K562 (cell line): Measurements from ENCODE around the gene ZZZ3. TPM values are rescaled to one million over a fixed set of nuclear protein-coding genes. Genes with fewer than 3 reads are reported as not detected.

Experiments
- ATAC-seq: fragments of 200-7000 bp; cut with Tn5 transposase; 3 replicates; pipeline ENCODE4 v1.9.1; 2020; ENCODE audit warnings: moderate library complexity
- BruUV-seq: library from RNA; stranded (reverse); fragments of 400-500 nt; replicated peaks from 2 replicates; lab custom pipeline; 2021; lab: Mats Ljungman, UMichigan
- CTCF ChIA-PET: fragments of 300-600 bp; formaldehyde crosslinking; extraction: SDS; loops from one replicate; lab custom pipeline; 2021; ENCODE audit warnings: low intra/inter-chr PET ratio; lab: Yijun Ruan, JAX
- POLR2A ChIA-PET: fragments of 300-600, 350-650 bp; sonication (Branson Sonifier 250); formaldehyde crosslinking; extraction: SDS; loops from one replicate; lab custom pipeline; 2021; ENCODE audit warnings: antibody characterized with exemption, inconsistent platforms; lab: Yijun Ruan, JAX
- DNase-seq, 4 experiments: peaks; one replicate each; pipeline versions ENCODE4 v3.0.0 to v3.0.0-alpha.2; 2011 to 2018; ENCODE audit warnings: low spot score in 3 of 4, mixed read lengths in 3 of 4; ENCODE audit errors: extremely low read depth in 1 of 4
- FAIRE-seq: peaks from 2 replicates; lab custom pipeline; 2011; peaks lifted over from hg19 to GRCh38; lab: Jason Lieb, UNC
- H2AFZ ChIP-seq: 2 replicates; pipeline ENCODE4 v1.6.0; 2011; ENCODE audit warnings: low read depth, low read length, control low read depth, inconsistent platforms
- H3K27ac ChIP-seq: fragments of 200-600 bp; 3 replicates; pipeline ENCODE4 v1.8.0; 2011; ENCODE audit warnings: low read depth, mild to moderate bottlenecking, control low read depth, inconsistent platforms, low read length, moderate library complexity, mixed read lengths; ENCODE audit errors: extremely low read depth
- H3K27me3 ChIP-seq, 2 experiments: fragments of 300-600 bp in 1 of 2; 2 replicates in 1 of 2; 3 replicates in 1 of 2; pipeline versions ENCODE4 v1.6.0 to v1.8.0; 2011; ENCODE audit warnings: inconsistent platforms in 2 of 2, low read length in 2 of 2, mild to moderate bottlenecking in 1 of 2, mixed read lengths in 1 of 2, moderate library complexity in 1 of 2; ENCODE audit not compliant: control insufficient read depth in 2 of 2, insufficient read depth in 2 of 2
- H3K36me3 ChIP-seq: fragments of 300-600 bp; 3 replicates; pipeline ENCODE4 v1.8.0; 2011; ENCODE audit warnings: mild to moderate bottlenecking, low read length, inconsistent platforms; ENCODE audit not compliant: control insufficient read depth, insufficient read depth
- H3K4me1 ChIP-seq, 2 experiments: fragments of 200-600 bp in 1 of 2; replicated peaks in 1 of 2; 2 replicates in 1 of 2; 3 replicates in 1 of 2; pipeline versions ENCODE4 v1.5.1 to v1.8.0; 2011; ENCODE audit warnings: inconsistent platforms in 2 of 2, low read length in 2 of 2, mild to moderate bottlenecking in 1 of 2, mixed read lengths in 1 of 2, moderate library complexity in 1 of 2; ENCODE audit not compliant: control insufficient read depth in 2 of 2, insufficient read depth in 2 of 2
- H3K4me2 ChIP-seq: 2 replicates; pipeline ENCODE4 v1.6.1; 2011; ENCODE audit warnings: low read length, control low read depth, inconsistent platforms, mixed read lengths; ENCODE audit not compliant: insufficient read depth
- H3K4me3 ChIP-seq: fragments of 200-600 bp; sonication (generic), shearing (Covaris generic); 2 replicates; pipeline ENCODE4 v1.5.1; 2016; ENCODE audit warnings: control low read depth, inconsistent platforms
- H3K79me2 ChIP-seq: fragments of 200-600 bp; 3 replicates; pipeline ENCODE4 v1.8.0; 2011; ENCODE audit warnings: low read length, inconsistent platforms; ENCODE audit not compliant: control insufficient read depth, insufficient read depth
- H3K9ac ChIP-seq, 2 experiments: 2 replicates each; pipeline versions ENCODE4 v1.6.0 to v1.6.1; 2011; ENCODE audit warnings: low read depth in 2 of 2, low read length in 2 of 2, control low read depth in 1 of 2, inconsistent platforms in 1 of 2, mild to moderate bottlenecking in 1 of 2, mixed read lengths in 1 of 2; ENCODE audit not compliant: insufficient read depth in 1 of 2
- H3K9me1 ChIP-seq: one replicate; pipeline ENCODE4 v1.6.0; 2011; ENCODE audit warnings: inconsistent platforms, mild to moderate bottlenecking, low read length, moderate library complexity; ENCODE audit not compliant: control insufficient read depth, insufficient read depth
- H3K9me3 ChIP-seq: replicated peaks from 2 replicates; pipeline ENCODE4 v1.5.1; 2011; ENCODE audit warnings: low read depth, low read length, inconsistent platforms; ENCODE audit not compliant: control insufficient read depth, insufficient read depth
- H4K20me1 ChIP-seq: replicated peaks from 2 replicates; pipeline ENCODE4 v1.6.1; 2011; ENCODE audit warnings: low read length, inconsistent platforms, mixed read lengths; ENCODE audit not compliant: control insufficient read depth, insufficient read depth
- CEBPG ChIP-seq, 3 experiments: fragments of 200-800 bp in 1 of 3; sonication (Bioruptor generic) in 1 of 3; sonication (generic) in 1 of 3; formaldehyde crosslinking in 1 of 3; IDR thresholded peaks in 2 of 3; conservative IDR thresholded peaks in 1 of 3; 2 replicates each; pipeline versions ENCODE4 v1.6.1 to v1.8.0; 2016 to 2022; ENCODE audit warnings: missing compliant biosample characterization in 2 of 3, missing genetic modification characterization in 2 of 3, mild to moderate bottlenecking in 1 of 3, missing genetic modification reagents in 1 of 3
- TRIM24 ChIP-seq, 2 experiments: fragments of 450-650 bp; IDR thresholded peaks; 2 replicates each; pipeline ENCODE4 v1.6.1; 2016
- ZNF584 ChIP-seq: fragments of 200-800 bp; sonication (Bioruptor generic); IDR thresholded peaks from 2 replicates; pipeline ENCODE4 v1.6.1; 2016; ENCODE audit warnings: low read depth, mild to moderate bottlenecking, missing genetic modification characterization, missing compliant biosample characterization
- WGBS: fragments of 100-300 bp; shearing (Covaris generic); methylation state at CpG from one replicate; pipeline ENCODE4 v1.1.6; 2016; ENCODE audit warnings: low coverage, mixed read lengths; ENCODE audit not compliant: insufficient coverage; ENCODE audit errors: missing lambda C conversion rate; 5-methylcytosine and 5-hydroxymethylcytosine counted together
- in situ Hi-C: fragments of 300-500 bp; cut with MboI; formaldehyde crosslinking; loops from 4 replicates; pipeline ENCODE4 v1.15.0; 2018; ENCODE audit warnings: inconsistent platforms, mixed read lengths
- intact Hi-C: fragments of 100-400 bp; cut with micrococcal nuclease; formaldehyde crosslinking; loops from 2 replicates; pipeline ENCODE4 v1.14.2; 2022
- polyA plus RNA-seq, 8 experiments: library from polyadenylated mRNA; depleted of rRNA in 4 of 8; stranded (reverse) in 5 of 8; unstranded in 3 of 8; fragments of >200 nt; fragmentation: Nextera tagmentation in 2 of 8; fragmentation: Illumina TruSeq in 1 of 8; extraction: Ambion mirVana in 2 of 8; extraction: Trizol in 1 of 8; gene quantifications; 2 replicates each; pipeline versions ENCODE4 v1.2.1 to v1.2.3, GENCODE V29; 2011 to 2014; ENCODE audit warnings: inconsistent platforms in 1 of 8, missing spikeins in 1 of 8
- total RNA-seq, 7 experiments: library from RNA; depleted of rRNA in 6 of 7; stranded (reverse); fragments of >200 nt in 6 of 7; fragmentation: Illumina TruSeq in 2 of 7; extraction: Trizol in 2 of 7; gene quantifications; 2 replicates each; pipeline versions ENCODE4 v1.2.1 to v1.2.3, GENCODE V29; 2011 to 2021; ENCODE audit warnings: low replicate concordance in 1 of 7
- TF ChIP-seq, protein P1 (sequence below): fragments of 250-450 bp; sonication (Bioruptor Pico); IDR thresholded peaks from 2 replicates; pipeline ENCODE4 v1.8.0; 2022; ENCODE audit warnings: inconsistent platforms, mild to moderate bottlenecking, moderate library complexity, borderline replicate concordance
- TF ChIP-seq, protein P2 (sequence below), 2 experiments: fragments of 450-650 bp in 1 of 2; sonication (generic) in 1 of 2; formaldehyde crosslinking in 1 of 2; IDR thresholded peaks in 1 of 2; conservative IDR thresholded peaks in 1 of 2; 2 replicates each; pipeline versions ENCODE4 v1.6.1 to v1.8.1; 2016 to 2023; ENCODE audit warnings: mild to moderate bottlenecking in 2 of 2, moderate library complexity in 2 of 2, inconsistent platforms in 1 of 2, missing genetic modification reagents in 1 of 2

The ZZZ3 gene
- total and polyA plus RNA-seq, 9 of the 15 experiments (the other 6 are each of a cell fraction or from before 2014, with no cell fraction given) = 13.9 to 64.0 (median 36.7) TPM

DNA sequence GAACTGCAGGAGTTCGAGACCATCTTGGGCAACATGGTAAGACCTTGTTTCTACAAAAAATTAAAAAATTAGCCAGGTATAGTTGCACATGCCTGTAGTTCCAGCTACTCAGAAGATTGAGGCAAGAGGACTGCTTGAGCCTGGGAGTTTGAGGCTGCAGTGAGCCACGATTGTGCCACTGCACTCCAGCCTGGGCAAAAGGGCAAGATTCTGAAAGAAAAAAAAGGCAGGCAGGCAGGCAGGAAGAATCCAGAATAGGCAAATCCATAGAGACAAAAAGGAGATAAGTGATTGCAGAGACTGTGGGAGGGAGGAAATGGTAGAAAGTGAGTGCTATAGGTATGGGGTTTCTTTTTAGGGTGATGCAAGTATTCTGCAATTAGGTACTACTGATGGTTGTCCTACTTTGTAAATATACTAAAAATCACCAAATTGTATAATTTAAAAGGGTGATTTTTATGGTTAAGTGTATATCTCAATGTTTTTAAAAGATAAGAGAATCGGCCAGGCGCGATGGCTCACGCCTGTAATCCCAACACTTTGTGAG, 29.4 kb downstream of the ZZZ3 start:
- H3K27ac ChIP-seq = no peak overlapping the region
- POLR2A ChIA-PET = no interaction called here
- TF ChIP-seq TRIM24 (IDR thresholded peaks at IDR 0.05) (peak in 1 of 2 experiments; percentile 71; a peak in 2 of 4 replicates), CEBPG (CRISPR knock-in tag; IDR thresholded peaks at IDR 0.05) (peak; percentile 59; the same call in 1 of the 2 replicates), CEBPG (tag; conservative IDR thresholded peaks at IDR 0.05 in 1 of 2, IDR thresholded peaks at IDR 0.05 in 1 of 2) (peak in 1 of 2 experiments; percentile 74; a peak in 2 of 4 replicates), ZNF584 (CRISPR knock-in tag) (no peak)
- TF ChIP-seq, protein P1, sequence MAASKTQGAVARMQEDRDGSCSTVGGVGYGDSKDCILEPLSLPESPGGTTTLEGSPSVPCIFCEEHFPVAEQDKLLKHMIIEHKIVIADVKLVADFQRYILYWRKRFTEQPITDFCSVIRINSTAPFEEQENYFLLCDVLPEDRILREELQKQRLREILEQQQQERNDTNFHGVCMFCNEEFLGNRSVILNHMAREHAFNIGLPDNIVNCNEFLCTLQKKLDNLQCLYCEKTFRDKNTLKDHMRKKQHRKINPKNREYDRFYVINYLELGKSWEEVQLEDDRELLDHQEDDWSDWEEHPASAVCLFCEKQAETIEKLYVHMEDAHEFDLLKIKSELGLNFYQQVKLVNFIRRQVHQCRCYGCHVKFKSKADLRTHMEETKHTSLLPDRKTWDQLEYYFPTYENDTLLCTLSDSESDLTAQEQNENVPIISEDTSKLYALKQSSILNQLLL = no peak
- TF ChIP-seq, protein P2, sequence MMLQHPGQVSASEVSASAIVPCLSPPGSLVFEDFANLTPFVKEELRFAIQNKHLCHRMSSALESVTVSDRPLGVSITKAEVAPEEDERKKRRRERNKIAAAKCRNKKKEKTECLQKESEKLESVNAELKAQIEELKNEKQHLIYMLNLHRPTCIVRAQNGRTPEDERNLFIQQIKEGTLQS (IDR thresholded peaks at IDR 0.05) = peak; percentile 27; the same call in 1 of the 2 replicates
- TF ChIP-seq, protein P2 (CRISPR knock-in tag; conservative IDR thresholded peaks at IDR 0.05) = no peak
- TF ChIP-seq, all 486 proteins: peak for 3
- no peaks in the 10 kb centered on the region for H3K9me1 ChIP-seq
- in situ Hi-C loops (no loop called here), intact Hi-C loops (no loop called here)
- no peak overlapping the region for H3K9ac ChIP-seq
- 85% methylated on average over 6 of the region's 6 CpGs for WGBS
- no peaks in the 10 kb centered on the region for H4K20me1 ChIP-seq
- peak; percentile 67 for ATAC-seq
- no peaks in the 10 kb centered on the region for H3K4me1 ChIP-seq
- H3K9me3 ChIP-seq = peaks cover 4% of the 10 kb centered on the region; the same call in 1 of the 2 replicates
- no TSS peak for BruUV-seq
- CTCF ChIA-PET = no interaction called here
- no peak overlapping the region for H3K4me2 ChIP-seq
- no peak overlapping the region for H3K4me3 ChIP-seq
- no peak overlapping the region for H2AFZ ChIP-seq
- FAIRE-seq = no peak
- peaks cover 4% of the 10 kb centered on the region; the same call in 2 of the 3 replicates for H3K36me3 ChIP-seq
- DNase-seq = no peak
- H3K79me2 ChIP-seq = peaks cover 90% of the 10 kb centered on the region
- H3K27me3 ChIP-seq = no peaks in the 10 kb centered on the region
